HUES48 (cell line): ENCODE data around the gene AGMO.

ENCODE experiments used
- H3K27ac ChIP-seq: one replicate; pipeline ENCODE4 v1.7.0; 2013; ENCODE audit warnings: low read depth, low read length, inconsistent platforms
- H3K27me3 ChIP-seq: 2 replicates; pipeline ENCODE4 v1.6.1; 2013; ENCODE audit warnings: mild to moderate bottlenecking, low read length; ENCODE audit not compliant: control insufficient read depth, insufficient read depth
- H3K36me3 ChIP-seq: 2 replicates; pipeline ENCODE4 v1.6.1; 2013; ENCODE audit warnings: low read length; ENCODE audit not compliant: control insufficient read depth, insufficient read depth
- H3K4me1 ChIP-seq: 2 replicates; pipeline ENCODE4 v1.6.1; 2013; ENCODE audit warnings: mild to moderate bottlenecking, low read length; ENCODE audit not compliant: control insufficient read depth, insufficient read depth
- H3K4me3 ChIP-seq: 2 replicates; pipeline ENCODE4 v1.5.1; 2013; ENCODE audit warnings: mild to moderate bottlenecking, low read depth, low read length
- H3K9ac ChIP-seq: 2 replicates; pipeline ENCODE4 v1.6.1; 2013; ENCODE audit warnings: mild to moderate bottlenecking, low read depth, low read length, moderate library complexity
- H3K9me3 ChIP-seq: 2 replicates; pipeline ENCODE4 v1.6.1; 2013; ENCODE audit warnings: low read length; ENCODE audit not compliant: control insufficient read depth, insufficient read depth

AGMO gene

GRCh38 chr7:15400440-15400839 is 161.4 kb downstream of the AGMO start:
- no peaks in the 10 kb centered on the region for H3K36me3 ChIP-seq
- H3K9ac ChIP-seq: no peak overlapping the region
- no peaks in the 10 kb centered on the region for H3K27me3 ChIP-seq
- H3K27ac ChIP-seq: no peak overlapping the region
- peaks cover 5% of the 10 kb centered on the region; the same call in 1 of the 2 replicates for H3K9me3 ChIP-seq
- peaks cover 8% of the 10 kb centered on the region for H3K4me1 ChIP-seq
- H3K4me3 ChIP-seq: no peak overlapping the region

- Histone ChIP-seq H3K9ac (no peak overlapping the region), H3K27ac (no peak overlapping the region), H3K36me3 (no peaks in the 10 kb centered on the region), H3K9me3 (peaks cover 5% of the 10 kb centered on the region; the same call in 1 of the 2 replicates), H3K4me3 (no peak overlapping the region), H3K27me3 (no peaks in the 10 kb centered on the region), H3K4me1 (peaks cover 8% of the 10 kb centered on the region)
Observed at GRCh38 chr7:15399441-15399840, 162.4 kb downstream of the AGMO start.

GRCh38 chr7:15397922-15398760 is 163.7 kb downstream of the AGMO start:
- H3K4me3 ChIP-seq: no peak overlapping the region
- no peaks in the 10 kb centered on the region for H3K27me3 ChIP-seq
- H3K9me3 ChIP-seq: peaks cover 5% of the 10 kb centered on the region; the same call in 1 of the 2 replicates
- peaks cover 6% of the 10 kb centered on the region for H3K4me1 ChIP-seq
- H3K27ac ChIP-seq: no peak overlapping the region
- no peaks in the 10 kb centered on the region for H3K36me3 ChIP-seq
- no peak overlapping the region for H3K9ac ChIP-seq

DNA sequence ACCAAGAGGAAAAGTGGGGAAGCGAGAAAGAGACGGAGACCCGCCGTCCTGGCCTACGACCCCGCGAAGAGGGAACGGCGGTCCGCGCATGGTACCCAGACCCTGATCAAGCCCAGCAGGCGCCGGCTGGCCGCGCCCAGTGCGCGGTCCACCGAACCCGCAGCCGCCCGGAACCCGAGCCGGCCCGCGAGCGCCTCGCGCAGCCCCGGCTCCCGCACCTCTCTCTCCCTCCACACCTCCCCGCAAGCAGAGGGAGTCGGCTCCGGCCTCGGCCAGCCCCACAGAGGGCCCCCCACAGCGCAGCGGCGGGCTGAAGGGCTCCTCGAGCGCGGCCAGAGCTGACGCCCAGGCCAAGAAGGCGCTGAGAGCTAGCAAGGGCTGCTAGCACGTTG is 164.7 kb downstream of the AGMO start:
- no peaks in the 10 kb centered on the region for H3K27me3 ChIP-seq
- H3K9ac ChIP-seq: no peak overlapping the region
- H3K36me3 ChIP-seq: no peaks in the 10 kb centered on the region
- no peaks in the 10 kb centered on the region for H3K4me1 ChIP-seq
- H3K9me3 ChIP-seq: peaks cover 5% of the 10 kb centered on the region; the same call in 1 of the 2 replicates
- H3K4me3 ChIP-seq: no peak overlapping the region
- no peak overlapping the region for H3K27ac ChIP-seq

- H3K27ac ChIP-seq: no peak overlapping the region
- no peaks in the 10 kb centered on the region for H3K27me3 ChIP-seq
- no peaks in the 10 kb centered on the region for H3K36me3 ChIP-seq
- H3K9ac ChIP-seq: no peak overlapping the region
- no peak overlapping the region for H3K4me3 ChIP-seq
- no peaks in the 10 kb centered on the region for H3K4me1 ChIP-seq
- H3K9me3 ChIP-seq: peaks cover 5% of the 10 kb centered on the region; the same call in 1 of the 2 replicates
Observed at GRCh38 chr7:15396210-15397158, 165.3 kb downstream of the AGMO start.

- no peaks in the 10 kb centered on the region for H3K9me3 ChIP-seq
- H3K4me1 ChIP-seq: no peaks in the 10 kb centered on the region
- no peaks in the 10 kb centered on the region for H3K36me3 ChIP-seq
- H3K9ac ChIP-seq: no peak overlapping the region
- no peak overlapping the region for H3K4me3 ChIP-seq
- H3K27me3 ChIP-seq: no peaks in the 10 kb centered on the region
- H3K27ac ChIP-seq: no peak overlapping the region
Observed at GRCh38 chr7:15389073-15389472, 172.7 kb downstream of the AGMO start.

- H3K4me3 ChIP-seq: no peak overlapping the region
- no peak overlapping the region for H3K27ac ChIP-seq
- H3K4me1 ChIP-seq: no peaks in the 10 kb centered on the region
- H3K9me3 ChIP-seq: no peaks in the 10 kb centered on the region
- H3K27me3 ChIP-seq: no peaks in the 10 kb centered on the region
- H3K36me3 ChIP-seq: no peaks in the 10 kb centered on the region
- H3K9ac ChIP-seq: no peak overlapping the region
Observed at GRCh38 chr7:15378494-15379145, 183.2 kb downstream of the AGMO start.

DNA sequence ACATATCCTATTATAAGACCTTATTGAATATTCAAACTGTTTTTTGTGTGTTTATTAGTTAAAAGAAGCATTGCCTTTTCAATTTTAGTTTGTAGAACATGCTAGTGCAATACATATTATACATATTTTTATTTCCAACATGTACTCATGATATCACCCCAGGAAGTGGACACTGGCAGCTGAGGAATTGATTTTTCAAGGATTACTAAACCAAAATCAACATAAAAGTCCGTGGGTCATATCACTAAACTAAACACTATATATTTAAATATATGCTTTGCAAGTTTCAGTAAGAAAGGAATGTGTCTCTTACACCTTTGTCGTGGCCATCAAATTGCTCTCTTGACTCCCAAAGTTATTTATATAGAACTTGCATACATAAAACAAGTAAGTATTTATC is 185.2 kb downstream of the AGMO start:
- Histone ChIP-seq H3K4me3 (no peak overlapping the region), H3K36me3 (no peaks in the 10 kb centered on the region), H3K4me1 (no peaks in the 10 kb centered on the region), H3K9ac (no peak overlapping the region), H3K27ac (no peak overlapping the region), H3K9me3 (no peaks in the 10 kb centered on the region), H3K27me3 (no peaks in the 10 kb centered on the region)

- no peaks in the 10 kb centered on the region for H3K4me1 ChIP-seq
- H3K9me3 ChIP-seq: no peaks in the 10 kb centered on the region
- no peaks in the 10 kb centered on the region for H3K36me3 ChIP-seq
- no peak overlapping the region for H3K4me3 ChIP-seq
- H3K27ac ChIP-seq: no peak overlapping the region
- no peak overlapping the region for H3K9ac ChIP-seq
- H3K27me3 ChIP-seq: no peaks in the 10 kb centered on the region
Observed at GRCh38 chr7:15370441-15370840, 191.4 kb downstream of the AGMO start.

DNA sequence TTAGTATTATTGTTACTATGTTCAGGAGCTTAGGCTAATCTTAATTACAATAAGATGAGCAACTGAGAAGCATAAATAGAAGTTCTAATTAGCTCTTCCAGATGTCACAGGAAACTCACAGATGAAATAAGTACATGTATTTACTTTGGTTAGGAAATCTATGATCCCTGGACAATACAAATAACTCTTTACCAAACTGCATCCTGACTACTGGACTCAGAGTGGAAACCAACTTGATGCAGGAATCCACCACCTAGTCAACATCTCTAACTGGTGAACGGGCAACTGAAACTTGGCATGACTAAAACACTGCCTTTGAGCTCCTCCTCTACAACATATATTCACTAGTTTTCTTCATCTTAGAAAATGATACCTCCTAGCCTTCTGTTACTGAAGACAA is 193.2 kb downstream of the AGMO start:
- no peaks in the 10 kb centered on the region for H3K36me3 ChIP-seq
- no peak overlapping the region for H3K27ac ChIP-seq
- H3K4me1 ChIP-seq: no peaks in the 10 kb centered on the region
- no peak overlapping the region for H3K9ac ChIP-seq
- H3K27me3 ChIP-seq: no peaks in the 10 kb centered on the region
- no peaks in the 10 kb centered on the region for H3K9me3 ChIP-seq
- no peak overlapping the region for H3K4me3 ChIP-seq
